SK-N-SH (cell line): ENCODE data around the gene P2RY11. TPM values are rescaled to one million over a fixed set of nuclear protein-coding genes. Genes with fewer than 3 reads are reported as not detected.

ENCODE experiments used
- CTCF ChIA-PET: fragments of 300-600, 350-600 bp; formaldehyde crosslinking; extraction: SDS; loops from one replicate; lab custom pipeline; 2021; lab: Yijun Ruan, JAX
- POLR2A ChIA-PET: fragments of 350-600 bp; sonication (Branson Sonifier 250); formaldehyde crosslinking; extraction: SDS; loops from one replicate; lab custom pipeline; 2020; ENCODE audit warnings: antibody characterized with exemption, inconsistent platforms; lab: Yijun Ruan, JAX
- DNase-seq: peaks from one replicate; pipeline ENCODE4 v3.0.0; 2012
- H2AFZ ChIP-seq: fragments of 200-600 bp; sonication (generic); 2 replicates; pipeline ENCODE4 v1.8.1; 2016; ENCODE audit warnings: antibody characterized with exemption, mild to moderate bottlenecking, low read depth
- H3F3A ChIP-seq: fragments of 200-600 bp; sonication (generic); replicated peaks from 2 replicates; pipeline ENCODE3; 2016; ENCODE audit warnings: antibody characterized with exemption, mild to moderate bottlenecking; ENCODE audit not compliant: insufficient read depth
- H3K27ac ChIP-seq, 2 experiments: fragments of 200-500 bp in 1 of 2; fragments of 200-600 bp in 1 of 2; sonication (Bioruptor generic) in 1 of 2; sonication (generic), shearing (Covaris generic) in 1 of 2; 2 replicates each; pipeline versions ENCODE4 v1.5.1 to v1.6.1; 2014 to 2016; ENCODE audit warnings: low read depth in 2 of 2, inconsistent platforms in 1 of 2, low read length in 1 of 2, mild to moderate bottlenecking in 1 of 2, mixed read lengths in 1 of 2
- H3K27me3 ChIP-seq: fragments of 200-600 bp; sonication (generic), shearing (Covaris generic); 2 replicates; pipeline ENCODE4 v1.6.1; 2016; ENCODE audit warnings: mixed run types; ENCODE audit not compliant: insufficient read depth
- H3K36me3 ChIP-seq, 2 experiments: fragments of 200-500 bp in 1 of 2; fragments of 200-600 bp in 1 of 2; sonication (Bioruptor generic) in 1 of 2; sonication (generic) in 1 of 2; replicated peaks in 1 of 2; 2 replicates each; pipeline versions ENCODE3 to v1.5.1; 2014 to 2016; ENCODE audit warnings: low read length in 1 of 2, mild to moderate bottlenecking in 1 of 2; ENCODE audit not compliant: insufficient read depth in 2 of 2, control insufficient read depth in 1 of 2
- H3K4me1 ChIP-seq, 2 experiments: fragments of 200-500 bp in 1 of 2; fragments of 200-600 bp in 1 of 2; sonication (Bioruptor generic) in 1 of 2; sonication (generic), shearing (Covaris generic) in 1 of 2; 2 replicates each; pipeline versions ENCODE4 v1.5.1 to v1.6.1; 2014 to 2016; ENCODE audit warnings: low read depth in 1 of 2, low read length in 1 of 2, mixed run types in 1 of 2; ENCODE audit not compliant: insufficient read depth in 2 of 2, control insufficient read depth in 1 of 2
- H3K4me2 ChIP-seq: fragments of 200-600 bp; sonication (generic), shearing (Covaris generic); 2 replicates; pipeline ENCODE4 v1.6.1; 2017; ENCODE audit warnings: mixed run types
- H3K4me3 ChIP-seq, 2 experiments: fragments of 200-500 bp in 1 of 2; fragments of 200-600 bp in 1 of 2; sonication (Bioruptor generic) in 1 of 2; sonication (generic), shearing (Covaris generic) in 1 of 2; 2 replicates each; pipeline versions ENCODE4 v1.5.1 to v1.8.1; 2014 to 2016; ENCODE audit warnings: low read depth in 2 of 2, inconsistent platforms in 1 of 2, low read length in 1 of 2, mild to moderate bottlenecking in 1 of 2, mixed read lengths in 1 of 2, moderate library complexity in 1 of 2
- H3K79me2 ChIP-seq: fragments of 200-600 bp; sonication (generic); 2 replicates; pipeline ENCODE4 v1.8.1; 2017; ENCODE audit warnings: mild to moderate bottlenecking; ENCODE audit not compliant: insufficient read depth
- H3K9ac ChIP-seq: fragments of 200-600 bp; sonication (generic); 2 replicates; pipeline ENCODE4 v1.6.1; 2017; ENCODE audit warnings: mixed run types
- H3K9me2 ChIP-seq: fragments of 200-600 bp; sonication (generic); 2 replicates; pipeline ENCODE4 v1.6.1; 2017; ENCODE audit warnings: mixed run types
- H3K9me3 ChIP-seq: fragments of 200-600 bp; sonication (generic); 2 replicates; pipeline ENCODE4 v1.6.1; 2017; ENCODE audit warnings: mixed run types, mild to moderate bottlenecking, moderate library complexity
- H4K20me1 ChIP-seq: fragments of 200-600 bp; sonication (generic); 2 replicates; pipeline ENCODE4 v1.6.1; 2017; ENCODE audit warnings: mild to moderate bottlenecking, mixed run types; ENCODE audit not compliant: insufficient read depth
- CHD2 ChIP-seq: fragments of 150-350 bp; IDR thresholded peaks from 2 replicates; pipeline ENCODE4 v1.6.1; 2018; ENCODE audit warnings: low read length; ENCODE audit not compliant: partially characterized antibody
- CTCF ChIP-seq: fragments of 200-600 bp; sonication (generic); IDR thresholded peaks from 2 replicates; pipeline ENCODE4 v1.6.1; 2017; ENCODE audit warnings: antibody characterized with exemption, mild to moderate bottlenecking, moderate library complexity
- ELF1 ChIP-seq: IDR thresholded peaks from 2 replicates; pipeline ENCODE4 v1.4.0; 2012
- EZH2phosphoT487 ChIP-seq: fragments of 200-600 bp; sonication (generic); IDR thresholded peaks from 2 replicates; pipeline ENCODE4 v1.6.1; 2017; ENCODE audit warnings: low read depth, mixed run types, mild to moderate bottlenecking, antibody characterized with exemption, moderate library complexity, borderline replicate concordance
- FOSL2 ChIP-seq: IDR thresholded peaks from 2 replicates; pipeline ENCODE4 v1.4.0; 2012; ENCODE audit warnings: low read depth, mild to moderate bottlenecking, moderate library complexity, borderline replicate concordance
- GABPA ChIP-seq: IDR thresholded peaks from 2 replicates; pipeline ENCODE4 v1.4.0; 2012; ENCODE audit warnings: low read depth, mild to moderate bottlenecking
- GATA2 ChIP-seq: sonication (generic); formaldehyde crosslinking; IDR thresholded peaks from 2 replicates; pipeline ENCODE4 v1.5.0; 2020; ENCODE audit warnings: mild to moderate bottlenecking, missing genetic modification reagents
- NFIC ChIP-seq: IDR thresholded peaks from 2 replicates; pipeline ENCODE4 v1.4.0; 2012; ENCODE audit warnings: borderline replicate concordance
- NRF1 ChIP-seq: IDR thresholded peaks from 2 replicates; pipeline ENCODE4 v1.6.1; 2012; ENCODE audit warnings: low read depth, mild to moderate bottlenecking, low read length
- POLR2AphosphoS5 ChIP-seq: IDR thresholded peaks from 2 replicates; pipeline ENCODE4 v1.6.1; 2012; ENCODE audit warnings: low read depth, low read length
- RAD21 ChIP-seq: IDR thresholded peaks from 2 replicates; pipeline ENCODE4 v1.6.1; 2012; ENCODE audit warnings: mild to moderate bottlenecking, low read length
- REST ChIP-seq: IDR thresholded peaks from 2 replicates; pipeline ENCODE4 v1.6.1; 2012; ENCODE audit warnings: mild to moderate bottlenecking, low read depth, low read length, moderate library complexity
- RFX5 ChIP-seq: IDR thresholded peaks from 2 replicates; pipeline ENCODE4 v1.6.1; 2012; ENCODE audit warnings: mild to moderate bottlenecking, improper control_type of control experiment, low read length
- SIN3A ChIP-seq: IDR thresholded peaks from 2 replicates; pipeline ENCODE4 v1.6.1; 2012; ENCODE audit warnings: low read depth, mild to moderate bottlenecking, low read length, moderate library complexity, borderline replicate concordance
- SMC3 ChIP-seq: IDR thresholded peaks from 2 replicates; pipeline ENCODE4 v1.6.1; 2012; ENCODE audit warnings: low read depth, low read length, improper control_type of control experiment
- USF1 ChIP-seq: IDR thresholded peaks from 2 replicates; pipeline ENCODE4 v1.4.0; 2012; ENCODE audit warnings: low read depth, borderline replicate concordance
- YY1 ChIP-seq: IDR thresholded peaks from 2 replicates; pipeline ENCODE4 v1.4.0; 2012; ENCODE audit warnings: low read depth, mild to moderate bottlenecking
- ZBTB33 ChIP-seq: IDR thresholded peaks from 2 replicates; pipeline ENCODE4 v1.4.0; 2012; ENCODE audit warnings: low read depth, borderline replicate concordance
- WGBS: methylation state at CpG from one replicate; pipeline ENCODE4 v1.1.6; 2017; ENCODE audit warnings: low lambda C conversion rate; 5-methylcytosine and 5-hydroxymethylcytosine counted together
- polyA plus RNA-seq, 3 experiments: library from polyadenylated mRNA; depleted of rRNA; stranded (reverse); fragments of >200 nt; gene quantifications; 2 replicates each; pipeline ENCODE4 v1.2.3, GENCODE V29; 2012

P2RY11 gene
- polyA plus RNA-seq, 1 of the 3 experiments (the other 2 are of a cell fraction), result 6.8 TPM

GRCh38 chr19:10084803-10085202, 26.7 kb upstream of the P2RY11 start:
- no peak overlapping the region for H3K9ac ChIP-seq
- peaks cover 0 to 7% of the 10 kb centered on the region in 2 experiments; a peak in 1 of 4 replicates for H3K4me1 ChIP-seq
- H3K4me2 ChIP-seq, result no peak overlapping the region
- no peak overlapping the region for H2AFZ ChIP-seq
- no peaks in the 10 kb centered on the region; the same call in 1 of the 2 replicates for H3K79me2 ChIP-seq
- H3F3A ChIP-seq, result peaks cover 5% of the 10 kb centered on the region
- TF ChIP-seq YY1 (no peak), FOSL2 (no peak), CHD2 (no peak), RAD21 (no peak), ZBTB33 (no peak), GABPA (no peak), SIN3A (no peak), GATA2 (CRISPR knock-in tag) (no peak), SMC3 (no peak), RFX5 (no peak), NFIC (no peak), EZH2phosphoT487 (no peak)
- no peaks in the 10 kb centered on the region for H3K36me3 ChIP-seq
- no peaks in the 10 kb centered on the region for H4K20me1 ChIP-seq
- no peak overlapping the region for H3K27ac ChIP-seq
- H3K9me3 ChIP-seq, result no peaks in the 10 kb centered on the region
- no peak for DNase-seq
- H3K9me2 ChIP-seq, result no peaks in the 10 kb centered on the region
- ChIA-PET POLR2A (no interaction called here), CTCF (interaction anchor here (1.0 to 1.2 kb wide), 3 partner anchors 14 to 165 kb away, joined by 3 to 5 read pairs (median 4); no protein-coding TSS in a partner anchor)
- H3K4me3 ChIP-seq, result no peak overlapping the region
- H3K27me3 ChIP-seq, result peaks cover 13% of the 10 kb centered on the region
- 56% methylated on average over 3 of the region's 3 CpGs for WGBS

GRCh38 chr19:10085641-10086590, 25.6 kb upstream of the P2RY11 start, which contains the start of gene SHFL:
Gene SHFL, plus strand, starts transcription at chr19:10086317. Its CDS starts 111 bp downstream, at chr19:10086428.
- Histone ChIP-seq H3K9me2 (no peaks in the 10 kb centered on the region), H4K20me1 (no peaks in the 10 kb centered on the region), H3K9me3 (no peaks in the 10 kb centered on the region), H3K4me3 (peak within 1 kb of the TSS; percentile 82 to 100), H2AFZ (peak within 1 kb of the TSS; percentile 96), H3F3A (peaks cover 5% of the 10 kb centered on the region), H3K4me1 (peaks cover 0 to 7% of the 10 kb centered on the region in 2 experiments; a peak in 1 of 4 replicates), H3K36me3 (no peaks in the 10 kb centered on the region), H3K4me2 (peak within 1 kb of the TSS; percentile 90), H3K9ac (peak within 1 kb of the TSS; percentile 71), H3K79me2 (no peaks in the 10 kb centered on the region; the same call in 1 of the 2 replicates), H3K27ac (peak within 1 kb of the TSS in 1 of 2 experiments; percentile 66; a peak in 1 of 4 replicates), H3K27me3 (peaks cover 13% of the 10 kb centered on the region)
- DNase-seq, result peak; percentile 95
- ChIA-PET POLR2A (no interaction called here), CTCF (interaction anchor here (0.6 kb wide), 1 partner anchor 40 kb away, joined by 5 read pairs; no protein-coding TSS in a partner anchor)
- WGBS, result 11% methylated on average over 18 of the region's 81 CpGs
- TF ChIP-seq REST (no peak), POLR2AphosphoS5 (0 out of 2 replicates have a peak, but pooled peaks have one; percentile 30), USF1 (peak; percentile 73), NRF1 (peak; percentile 19; the same call in 1 of the 2 replicates), CTCF (no peak), ELF1 (no peak)
